Suprapubic skin (tissue), 4 donors: ENCODE results near the gene RALGPS1. TPM values are rescaled to one million over a fixed set of nuclear protein-coding genes. Genes with fewer than 3 reads are reported as not detected.

Experiments used
- DNase-seq, 2 donors: peaks; one replicate each; pipeline ENCODE4 v3.0.0-alpha.2; 2019; ENCODE audit warnings: low spot score in 2 of 2
- H3K27ac ChIP-seq: fragments of 200-600 bp; sonication (generic); one replicate; pipeline ENCODE4 v1.5.1; 2019
- H3K27me3 ChIP-seq: fragments of 200-600 bp; sonication (generic); one replicate; pipeline ENCODE4 v1.5.1; 2019
- H3K36me3 ChIP-seq: fragments of 200-600 bp; sonication (generic); one replicate; pipeline ENCODE4 v1.5.1; 2019
- H3K4me1 ChIP-seq: fragments of 200-600 bp; sonication (generic); one replicate; pipeline ENCODE4 v1.5.1; 2019
- H3K4me3 ChIP-seq: fragments of 200-600 bp; sonication (generic); one replicate; pipeline ENCODE4 v1.5.1; 2019; ENCODE audit warnings: mild to moderate bottlenecking
- H3K9me3 ChIP-seq: fragments of 200-600 bp; sonication (generic); one replicate; pipeline ENCODE4 v1.5.1; 2019
- EP300 ChIP-seq: sonication (generic); formaldehyde crosslinking; IDR thresholded peaks from one replicate; pipeline ENCODE4 v1.6.1; 2017; ENCODE audit warnings: antibody characterized with exemption
- POLR2A ChIP-seq, 2 donors: fragments of 450-650 bp; IDR thresholded peaks; one replicate each; pipeline ENCODE4 v1.6.1; 2017; ENCODE audit warnings: antibody characterized with exemption in 2 of 2, mild to moderate bottlenecking in 2 of 2, moderate library complexity in 2 of 2
- POLR2AphosphoS5 ChIP-seq, 3 donors: sonication (generic); formaldehyde crosslinking; IDR thresholded peaks; one replicate each; pipeline ENCODE4 v1.6.1; 2017; ENCODE audit warnings: antibody characterized with exemption in 3 of 3
- WGBS: methylation state at CpG from one replicate; pipeline ENCODE4 v1.1.5; 2018; 5-methylcytosine and 5-hydroxymethylcytosine counted together
- total RNA-seq, 4 donors: library from RNA; depleted of rRNA; stranded (reverse); fragments of >200 nt; gene quantifications; one replicate each; pipeline ENCODE4 v1.1.0, GENCODE V29; 2016
- TF ChIP-seq, protein P1 (sequence below), 2 donors: fragments of 200-600 bp in 1 of 2; fragments of 450-650 bp in 1 of 2; sonication (generic) in 1 of 2; IDR thresholded peaks; one replicate each; pipeline ENCODE4 v1.5.1; 2016 to 2019; ENCODE audit warnings: antibody characterized with exemption in 2 of 2, mild to moderate bottlenecking in 1 of 2, moderate library complexity in 1 of 2

RALGPS1 gene
- total RNA-seq, 4 donors from 2014 or later = 14.8 to 86.7 (median 21.4) TPM

DNA sequence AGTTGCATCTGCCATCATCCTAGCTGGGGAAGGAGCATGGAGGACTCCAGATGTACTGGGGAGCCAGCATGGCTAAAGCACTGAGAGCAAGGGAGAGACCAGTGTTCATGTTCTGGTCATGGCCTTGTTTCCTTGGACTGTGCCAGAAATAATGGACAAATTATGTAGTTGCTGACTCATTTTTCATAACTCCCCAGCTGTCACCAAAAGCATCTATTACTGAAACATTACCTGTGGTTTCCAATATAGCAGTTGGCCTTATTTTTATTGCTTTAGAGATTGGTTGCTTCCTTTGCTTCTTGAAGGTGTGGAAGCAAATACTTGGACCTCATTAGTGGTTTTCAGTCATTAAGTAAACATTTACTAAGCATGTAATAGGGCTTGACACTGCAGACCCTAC lies 11.3 kb downstream of the RALGPS1 start:
- Histone ChIP-seq H3K27me3 (no peaks in the 10 kb centered on the region), H3K9me3 (no peaks in the 10 kb centered on the region), H3K36me3 (no peaks in the 10 kb centered on the region), H3K4me1 (no peaks in the 10 kb centered on the region), H3K4me3 (no peak overlapping the region), H3K27ac (no peak overlapping the region)
- no peak for DNase-seq
- no peak for TF ChIP-seq EP300
- TF ChIP-seq POLR2AphosphoS5 (IDR thresholded peaks at IDR 0.05) = no peak
- no peak for TF ChIP-seq POLR2A (IDR thresholded peaks at IDR 0.05)
- TF ChIP-seq, protein P1, sequence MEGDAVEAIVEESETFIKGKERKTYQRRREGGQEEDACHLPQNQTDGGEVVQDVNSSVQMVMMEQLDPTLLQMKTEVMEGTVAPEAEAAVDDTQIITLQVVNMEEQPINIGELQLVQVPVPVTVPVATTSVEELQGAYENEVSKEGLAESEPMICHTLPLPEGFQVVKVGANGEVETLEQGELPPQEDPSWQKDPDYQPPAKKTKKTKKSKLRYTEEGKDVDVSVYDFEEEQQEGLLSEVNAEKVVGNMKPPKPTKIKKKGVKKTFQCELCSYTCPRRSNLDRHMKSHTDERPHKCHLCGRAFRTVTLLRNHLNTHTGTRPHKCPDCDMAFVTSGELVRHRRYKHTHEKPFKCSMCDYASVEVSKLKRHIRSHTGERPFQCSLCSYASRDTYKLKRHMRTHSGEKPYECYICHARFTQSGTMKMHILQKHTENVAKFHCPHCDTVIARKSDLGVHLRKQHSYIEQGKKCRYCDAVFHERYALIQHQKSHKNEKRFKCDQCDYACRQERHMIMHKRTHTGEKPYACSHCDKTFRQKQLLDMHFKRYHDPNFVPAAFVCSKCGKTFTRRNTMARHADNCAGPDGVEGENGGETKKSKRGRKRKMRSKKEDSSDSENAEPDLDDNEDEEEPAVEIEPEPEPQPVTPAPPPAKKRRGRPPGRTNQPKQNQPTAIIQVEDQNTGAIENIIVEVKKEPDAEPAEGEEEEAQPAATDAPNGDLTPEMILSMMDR (IDR thresholded peaks at IDR 0.05) = no peak

GRCh38 chr9:126926364-126926763 lies 11.8 kb downstream of the RALGPS1 start:
- Histone ChIP-seq H3K27me3 (no peaks in the 10 kb centered on the region), H3K27ac (no peak overlapping the region), H3K9me3 (no peaks in the 10 kb centered on the region), H3K4me3 (no peak overlapping the region), H3K36me3 (no peaks in the 10 kb centered on the region), H3K4me1 (no peaks in the 10 kb centered on the region)
- WGBS = 88% methylated on average over 2 of the region's 2 CpGs
- TF ChIP-seq EP300 = no peak
- no peak for TF ChIP-seq POLR2AphosphoS5 (IDR thresholded peaks at IDR 0.05)
- no peak for TF ChIP-seq POLR2A (IDR thresholded peaks at IDR 0.05)
- TF ChIP-seq, protein P1 (IDR thresholded peaks at IDR 0.05) = no peak
- no peak for DNase-seq

- WGBS = 67% methylated on average over 6 of the region's 6 CpGs
- no peak for DNase-seq
- Histone ChIP-seq H3K4me3 (no peak overlapping the region), H3K36me3 (no peaks in the 10 kb centered on the region), H3K4me1 (no peaks in the 10 kb centered on the region), H3K27me3 (no peaks in the 10 kb centered on the region), H3K27ac (no peak overlapping the region), H3K9me3 (no peaks in the 10 kb centered on the region)
- no peak for TF ChIP-seq POLR2A (IDR thresholded peaks at IDR 0.05)
- TF ChIP-seq EP300 = no peak
- TF ChIP-seq POLR2AphosphoS5 (IDR thresholded peaks at IDR 0.05) = no peak
- TF ChIP-seq, protein P1 (IDR thresholded peaks at IDR 0.05) = no peak
Measured at GRCh38 chr9:126927419-126927818, 12.8 kb downstream of the RALGPS1 start.

DNA sequence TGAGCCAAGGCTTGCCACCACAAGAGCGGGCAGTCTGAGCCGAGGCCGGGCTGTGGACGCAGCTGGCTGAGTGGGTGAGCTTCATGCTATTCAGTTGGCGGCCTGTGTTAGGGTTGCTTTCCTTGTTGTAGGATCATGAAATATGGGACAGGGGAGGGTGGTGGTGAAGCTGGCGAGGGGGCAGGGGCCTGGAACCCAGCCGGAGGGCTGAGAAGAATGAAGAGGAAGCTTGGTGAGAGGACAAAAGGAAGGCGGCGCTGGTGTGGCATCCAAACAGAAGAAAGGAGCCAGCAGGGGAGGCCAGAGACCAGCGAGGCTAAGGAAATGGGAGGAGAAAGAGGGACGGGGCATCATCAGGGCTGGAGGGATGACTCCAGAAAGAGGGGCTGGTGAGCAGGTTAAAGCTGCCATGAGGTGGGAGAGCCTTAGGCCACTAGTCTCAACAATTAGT lies 18.3 kb downstream of the RALGPS1 start:
- DNase-seq = no peak
- Histone ChIP-seq H3K4me3 (no peak overlapping the region), H3K27me3 (no peaks in the 10 kb centered on the region), H3K9me3 (no peaks in the 10 kb centered on the region), H3K27ac (no peak overlapping the region), H3K4me1 (no peaks in the 10 kb centered on the region), H3K36me3 (no peaks in the 10 kb centered on the region)
- TF ChIP-seq, protein P1 (IDR thresholded peaks at IDR 0.05) = no peak
- TF ChIP-seq POLR2AphosphoS5 (IDR thresholded peaks at IDR 0.05) = no peak
- no peak for TF ChIP-seq EP300
- no peak for TF ChIP-seq POLR2A (IDR thresholded peaks at IDR 0.05)
- 92% methylated on average over 11 of the region's 11 CpGs for WGBS

- Histone ChIP-seq H3K27me3 (no peaks in the 10 kb centered on the region), H3K36me3 (no peaks in the 10 kb centered on the region), H3K9me3 (no peaks in the 10 kb centered on the region), H3K27ac (no peak overlapping the region), H3K4me1 (no peaks in the 10 kb centered on the region), H3K4me3 (no peak overlapping the region)
- 86% methylated on average over 11 of the region's 11 CpGs for WGBS
- no peak for DNase-seq
- TF ChIP-seq EP300 (no peak), POLR2A (IDR thresholded peaks at IDR 0.05) (no peak), POLR2AphosphoS5 (IDR thresholded peaks at IDR 0.05) (no peak)
- TF ChIP-seq, protein P1 (IDR thresholded peaks at IDR 0.05) = no peak
Measured at GRCh38 chr9:126933334-126933980, 18.9 kb downstream of the RALGPS1 start.
